Fibroblast of pulmonary artery (primary cell): ENCODE results near the gene VAMP3.

Source experiments
- DNase-seq: peaks from one replicate; pipeline ENCODE4 v3.0.0-alpha.2; 2010; ENCODE audit warnings: low read depth
- H3K4me3 ChIP-seq: replicated peaks from 2 replicates; pipeline ENCODE4 v1.5.1; 2011; ENCODE audit warnings: low read depth, mild to moderate bottlenecking, control low read depth, low read length, moderate library complexity
- TF ChIP-seq, protein P1 (sequence below): IDR thresholded peaks from 2 replicates; pipeline ENCODE4 v1.5.1; 2011; ENCODE audit warnings: mild to moderate bottlenecking, control low read depth, low read length, inconsistent platforms; ENCODE audit errors: missing control alignments

VAMP3 gene

DNA sequence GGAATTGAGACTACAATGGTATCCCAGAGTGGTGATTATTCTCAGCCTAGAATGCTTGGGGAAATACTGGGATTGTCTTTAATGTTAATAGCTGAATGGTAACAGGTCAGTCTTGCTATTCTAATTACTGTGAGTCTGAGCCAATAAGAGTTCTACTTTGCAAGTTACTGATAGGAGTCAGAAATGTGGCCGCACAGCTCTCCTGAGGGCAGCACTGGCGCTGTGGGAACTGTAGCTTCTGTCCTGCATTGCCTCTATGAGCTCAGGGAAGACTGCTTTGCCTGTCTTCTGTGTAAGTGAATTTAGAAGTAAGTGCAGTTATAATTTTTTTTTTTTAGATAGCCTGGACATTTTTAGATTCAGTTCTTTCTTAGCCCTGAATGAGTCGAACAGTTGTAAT is 10.0 kb upstream of the VAMP3 start:
- no peak overlapping the region for H3K4me3 ChIP-seq
- TF ChIP-seq, protein P1, sequence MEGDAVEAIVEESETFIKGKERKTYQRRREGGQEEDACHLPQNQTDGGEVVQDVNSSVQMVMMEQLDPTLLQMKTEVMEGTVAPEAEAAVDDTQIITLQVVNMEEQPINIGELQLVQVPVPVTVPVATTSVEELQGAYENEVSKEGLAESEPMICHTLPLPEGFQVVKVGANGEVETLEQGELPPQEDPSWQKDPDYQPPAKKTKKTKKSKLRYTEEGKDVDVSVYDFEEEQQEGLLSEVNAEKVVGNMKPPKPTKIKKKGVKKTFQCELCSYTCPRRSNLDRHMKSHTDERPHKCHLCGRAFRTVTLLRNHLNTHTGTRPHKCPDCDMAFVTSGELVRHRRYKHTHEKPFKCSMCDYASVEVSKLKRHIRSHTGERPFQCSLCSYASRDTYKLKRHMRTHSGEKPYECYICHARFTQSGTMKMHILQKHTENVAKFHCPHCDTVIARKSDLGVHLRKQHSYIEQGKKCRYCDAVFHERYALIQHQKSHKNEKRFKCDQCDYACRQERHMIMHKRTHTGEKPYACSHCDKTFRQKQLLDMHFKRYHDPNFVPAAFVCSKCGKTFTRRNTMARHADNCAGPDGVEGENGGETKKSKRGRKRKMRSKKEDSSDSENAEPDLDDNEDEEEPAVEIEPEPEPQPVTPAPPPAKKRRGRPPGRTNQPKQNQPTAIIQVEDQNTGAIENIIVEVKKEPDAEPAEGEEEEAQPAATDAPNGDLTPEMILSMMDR: no peak
- no peak for DNase-seq

DNA sequence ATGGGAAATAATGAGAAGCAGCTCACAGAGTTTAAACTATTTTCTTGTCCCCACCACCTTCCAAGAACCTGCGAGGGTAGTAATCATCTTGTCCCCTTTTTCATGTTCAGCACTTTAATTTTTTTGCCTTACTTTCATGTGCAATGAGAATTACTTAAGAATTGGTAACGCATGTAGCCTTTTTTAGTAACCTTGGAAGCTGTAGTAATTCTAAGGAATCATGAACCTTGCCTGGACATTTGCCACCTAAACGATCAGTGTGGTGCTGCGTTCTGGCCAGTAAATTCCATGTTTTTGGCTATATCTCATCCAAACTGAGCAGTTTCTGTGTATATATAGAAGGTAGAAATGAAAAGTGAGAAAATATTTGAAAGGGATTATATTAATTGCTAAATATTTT is 3.9 kb upstream of the VAMP3 start:
- TF ChIP-seq, protein P1: no peak
- no peak for DNase-seq
- H3K4me3 ChIP-seq: no peak overlapping the region

DNA sequence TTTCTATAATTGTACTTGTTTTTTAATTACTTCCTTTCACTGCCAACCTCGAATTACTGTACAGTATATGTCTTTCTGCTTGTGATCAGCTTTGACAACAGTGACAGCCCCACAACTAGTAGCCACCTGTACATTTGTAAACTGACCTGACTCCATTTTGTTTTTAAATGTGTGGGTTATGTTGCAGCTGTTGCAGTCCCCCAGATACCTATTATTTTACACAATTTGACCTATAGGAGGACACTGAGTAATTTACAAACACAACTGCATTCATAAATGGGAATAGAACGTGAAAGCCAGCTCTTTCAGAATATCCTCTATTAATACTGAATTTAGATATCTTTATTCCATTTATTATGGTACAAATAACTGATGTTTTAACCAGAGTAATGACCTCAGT is 2.5 kb upstream of the VAMP3 start:
- no peak overlapping the region for H3K4me3 ChIP-seq
- DNase-seq: no peak
- TF ChIP-seq, protein P1: no peak

DNA sequence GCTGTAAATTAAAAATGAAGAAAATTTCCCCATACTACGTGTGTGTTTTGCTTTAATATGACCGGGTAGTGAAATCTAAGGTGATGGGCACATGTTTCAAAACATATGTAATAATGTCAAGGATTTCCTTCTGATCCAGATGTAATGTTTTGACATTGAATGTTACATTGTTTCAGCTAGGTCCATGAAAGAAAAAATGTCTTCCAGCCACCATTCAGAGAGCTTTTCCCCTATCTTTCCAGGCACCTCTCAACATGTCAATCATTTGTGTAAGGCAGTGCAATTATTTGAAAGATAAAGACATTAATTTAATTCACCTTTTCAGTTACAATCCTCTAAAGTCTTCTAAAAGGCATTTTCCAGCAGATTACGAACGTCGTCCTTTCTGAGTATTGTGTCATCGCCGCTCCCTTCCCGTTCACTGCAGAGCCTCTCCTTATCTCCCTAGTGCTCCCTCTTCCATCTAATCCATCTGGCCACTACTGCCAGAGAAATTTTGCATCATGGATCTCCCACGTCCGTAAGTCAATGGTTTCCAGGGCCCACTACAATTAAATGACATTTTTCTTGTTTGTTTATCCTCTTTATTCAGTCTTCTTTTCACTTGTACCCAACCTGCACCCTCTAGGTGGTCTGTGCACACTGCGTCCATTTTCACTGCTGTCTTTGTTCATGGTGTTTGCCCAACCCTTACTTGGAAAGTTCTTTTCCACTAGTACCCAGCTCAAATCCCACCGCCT is 1.3 kb upstream of the VAMP3 start:
- no peak for DNase-seq
- TF ChIP-seq, protein P1: no peak
- no peak overlapping the region for H3K4me3 ChIP-seq

DNA sequence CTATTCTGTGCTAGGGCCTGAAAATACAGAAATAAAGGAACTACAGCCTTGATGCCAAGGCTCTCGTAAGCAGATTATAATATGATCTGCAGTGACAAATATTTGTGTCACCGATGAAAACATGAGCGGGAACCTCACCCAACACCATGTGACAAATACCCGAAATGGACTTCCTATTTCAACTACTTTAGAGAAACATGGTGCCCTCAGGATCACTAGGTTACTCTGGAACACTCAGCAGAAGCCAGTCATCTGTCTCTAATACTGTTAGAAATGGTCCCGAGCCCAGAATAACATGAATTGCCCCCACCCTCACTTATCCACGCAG is 463 bp upstream of the VAMP3 start:
- TF ChIP-seq, protein P1: no peak
- peak overlapping the region; percentile 84 for H3K4me3 ChIP-seq
- no peak for DNase-seq

DNA sequence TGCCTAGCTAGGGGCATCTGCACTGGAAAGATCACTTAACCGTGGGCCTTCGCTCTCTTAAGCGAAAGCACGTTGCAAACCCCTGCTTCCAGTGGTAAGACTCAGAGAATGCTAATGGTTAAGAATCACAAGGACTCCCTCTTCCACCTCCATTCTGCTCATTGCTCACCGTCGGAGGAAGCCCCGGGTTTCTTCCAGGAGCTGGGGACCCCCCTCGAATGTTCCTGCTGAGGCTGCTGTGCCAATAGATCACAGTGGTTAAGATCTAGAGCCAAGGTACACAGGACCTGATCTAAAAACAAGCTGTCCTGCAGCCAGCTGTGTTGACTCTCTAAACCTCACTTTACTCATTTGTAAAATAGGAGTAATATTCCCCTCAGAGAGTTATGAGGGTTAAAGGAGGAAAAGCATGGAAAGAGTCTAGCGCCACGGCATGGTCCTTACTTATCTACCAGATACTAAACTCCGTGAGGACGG is 765 bp downstream of the VAMP3 start:
- peak; percentile 20 for DNase-seq
- TF ChIP-seq, protein P1: no peak
- H3K4me3 ChIP-seq: peak overlapping the region; percentile 84

DNA sequence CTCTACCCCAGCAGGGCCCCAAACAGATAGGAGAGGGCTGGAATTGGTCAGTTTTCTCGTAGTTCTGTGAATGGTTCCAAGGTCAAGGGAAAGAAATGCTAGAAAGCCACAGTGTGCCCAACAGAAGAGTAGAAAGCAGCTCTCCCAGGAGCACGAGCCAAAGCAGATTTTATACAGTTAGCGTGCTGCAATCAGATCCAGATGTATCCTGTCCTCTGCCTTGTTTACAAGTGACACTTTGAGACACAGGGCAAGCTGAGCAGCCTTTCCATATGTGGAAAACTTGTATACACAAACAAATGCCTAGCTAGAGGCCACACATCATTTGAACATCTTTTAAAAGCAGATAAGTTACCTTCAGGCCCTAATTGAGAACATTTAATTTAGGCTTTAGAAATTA is 6.5 kb downstream of the VAMP3 start:
- H3K4me3 ChIP-seq: no peak overlapping the region
- TF ChIP-seq, protein P1: no peak
- DNase-seq: no peak
